HEK293 (cell line): ENCODE data around the gene TAF12.
"Not testable (repeated sequence)": the region's sequence is repeated elsewhere in the genome, so short reads cannot be mapped to it uniquely, and the experiment has no call there.

Experiments used
- CTCF ChIA-PET: fragments of 350-600 bp; formaldehyde crosslinking; extraction: SDS; loops from one replicate; lab custom pipeline; 2021; ENCODE audit warnings: antibody characterized with exemption; lab: Yijun Ruan, JAX
- POLR2A ChIA-PET: fragments of 300-600 bp; formaldehyde crosslinking; extraction: SDS; loops from one replicate; lab custom pipeline; 2020; ENCODE audit warnings: antibody characterized with exemption, inconsistent platforms; lab: Yijun Ruan, JAX
- H3K27ac ChIP-seq: fragments of 200-500 bp; sonication (Bioruptor generic); 2 replicates; pipeline ENCODE4 v1.5.1; 2014; ENCODE audit warnings: low read depth, low read length, control low read depth, inconsistent platforms; ENCODE audit errors: extremely low read depth
- H3K36me3 ChIP-seq, 2 experiments: fragments of 200-500 bp in 1 of 2; sonication (Bioruptor generic) in 1 of 2; 1 replicate in 1 of 2; 2 replicates in 1 of 2; pipeline ENCODE4 v1.5.1; 2014 to 2017; ENCODE audit warnings: inconsistent platforms in 2 of 2, low read length in 2 of 2; ENCODE audit not compliant: control insufficient read depth in 2 of 2, insufficient read depth in 1 of 2
- H3K4me1 ChIP-seq: fragments of 200-500 bp; sonication (Bioruptor generic); 2 replicates; pipeline ENCODE4 v1.5.1; 2014; ENCODE audit warnings: mild to moderate bottlenecking, low read length, inconsistent platforms; ENCODE audit not compliant: control insufficient read depth, insufficient read depth
- H3K4me3 ChIP-seq: 2 replicates; pipeline ENCODE4 v1.5.1; 2011; ENCODE audit warnings: low read depth, mild to moderate bottlenecking, control low read depth, low read length, moderate library complexity
- H3K9me3 ChIP-seq: fragments of 200-500 bp; sonication (Bioruptor generic); 2 replicates; pipeline ENCODE4 v1.5.1; 2014; ENCODE audit warnings: low read depth, low read length, inconsistent platforms; ENCODE audit not compliant: control insufficient read depth, insufficient read depth
- FEZF1 ChIP-seq: fragments of 450-650 bp; formaldehyde crosslinking; IDR thresholded peaks from 2 replicates; pipeline ENCODE4 v1.5.1; 2016; ENCODE audit warnings: missing biosample characterization, missing genetic modification characterization
- GFI1B ChIP-seq: fragments of 450-650 bp; formaldehyde crosslinking; IDR thresholded peaks from 2 replicates; pipeline ENCODE4 v1.5.1; 2016; ENCODE audit warnings: missing biosample characterization, missing genetic modification characterization
- HOXD13 ChIP-seq: sonication (generic); formaldehyde crosslinking; IDR thresholded peaks from 2 replicates; pipeline ENCODE4 v1.8.0; 2022; ENCODE audit warnings: missing genetic modification reagents, borderline replicate concordance
- IKZF3 ChIP-seq: fragments of 450-650 bp; IDR thresholded peaks from 2 replicates; pipeline ENCODE4 v1.5.0; 2018; ENCODE audit warnings: missing biosample characterization, mild to moderate bottlenecking, missing genetic modification characterization, moderate library complexity
- MZF1 ChIP-seq: fragments of 450-650 bp; formaldehyde crosslinking; IDR thresholded peaks from 2 replicates; pipeline ENCODE4 v1.5.1; 2017; ENCODE audit warnings: missing biosample characterization, missing genetic modification characterization, borderline replicate concordance
- RBAK ChIP-seq: fragments of 450-650 bp; formaldehyde crosslinking; IDR thresholded peaks from 2 replicates; pipeline ENCODE4 v1.5.1; 2016; ENCODE audit warnings: missing biosample characterization, missing genetic modification characterization
- SP7 ChIP-seq: fragments of 450-650 bp; formaldehyde crosslinking; IDR thresholded peaks from 2 replicates; pipeline ENCODE4 v1.5.1; 2016; ENCODE audit warnings: missing biosample characterization, missing genetic modification characterization
- WT1 ChIP-seq: fragments of 450-650 bp; formaldehyde crosslinking; IDR thresholded peaks from 2 replicates; pipeline ENCODE4 v1.5.1; 2016; ENCODE audit warnings: missing biosample characterization, missing genetic modification characterization
- ZBTB6 ChIP-seq: fragments of 450-650 bp; formaldehyde crosslinking; IDR thresholded peaks from 2 replicates; pipeline ENCODE4 v1.5.1; 2017; ENCODE audit warnings: missing biosample characterization, missing genetic modification characterization
- ZBTB8A ChIP-seq: fragments of 450-650 bp; formaldehyde crosslinking; IDR thresholded peaks from 2 replicates; pipeline ENCODE4 v1.5.1; 2016; ENCODE audit warnings: missing biosample characterization, missing genetic modification characterization
- ZIC2 ChIP-seq: fragments of 450-650 bp; formaldehyde crosslinking; IDR thresholded peaks from 2 replicates; pipeline ENCODE4 v1.5.1; 2016; ENCODE audit warnings: missing biosample characterization, missing genetic modification characterization
- ZNF10 ChIP-seq: fragments of 450-650 bp; formaldehyde crosslinking; IDR thresholded peaks from 2 replicates; pipeline ENCODE4 v1.5.1; 2017; ENCODE audit warnings: missing biosample characterization, missing genetic modification characterization
- ZNF2 ChIP-seq: fragments of 450-650 bp; formaldehyde crosslinking; IDR thresholded peaks from 2 replicates; pipeline ENCODE4 v1.5.1; 2016; ENCODE audit warnings: missing biosample characterization, missing genetic modification characterization
- ZNF239 ChIP-seq: fragments of 450-650 bp; formaldehyde crosslinking; IDR thresholded peaks from 2 replicates; pipeline ENCODE4 v1.5.1; 2016; ENCODE audit warnings: missing biosample characterization, missing genetic modification characterization
- ZNF362 ChIP-seq: fragments of 450-650 bp; formaldehyde crosslinking; IDR thresholded peaks from 2 replicates; pipeline ENCODE4 v1.5.1; 2016; ENCODE audit warnings: missing biosample characterization, missing genetic modification characterization
- ZNF600 ChIP-seq: fragments of 450-650 bp; formaldehyde crosslinking; IDR thresholded peaks from 2 replicates; pipeline ENCODE4 v1.5.1; 2016; ENCODE audit warnings: missing biosample characterization, missing genetic modification characterization
- ZNF629 ChIP-seq: fragments of 450-650 bp; formaldehyde crosslinking; IDR thresholded peaks from 2 replicates; pipeline ENCODE4 v1.5.1; 2017; ENCODE audit warnings: missing biosample characterization, missing genetic modification characterization
- ZNF677 ChIP-seq: fragments of 450-650 bp; IDR thresholded peaks from 2 replicates; pipeline ENCODE4 v1.5.0; 2018; ENCODE audit warnings: missing biosample characterization, mild to moderate bottlenecking, missing genetic modification characterization, moderate library complexity

The TAF12 gene

GRCh38 chr1:28595412-28596191 lies 47.3 kb downstream of the TAF12 start:
- peaks cover 0 to 2% of the 10 kb centered on the region in 2 experiments; a peak in 1 of 3 replicates for H3K36me3 ChIP-seq
- CTCF ChIA-PET = no interaction called here
- TF ChIP-seq ZNF600 = peak; percentile 74
- no peak for TF ChIP-seq RBAK (tag by site-specific recombination)
- TF ChIP-seq GFI1B (tag by site-specific recombination) = no peak
- peak; percentile 82 for TF ChIP-seq FEZF1 (tag by site-specific recombination)
- TF ChIP-seq IKZF3 (tag by site-specific recombination) = peak; percentile 75
- TF ChIP-seq ZIC2 (tag by site-specific recombination) = peak; percentile 46; the same call in 1 of the 2 replicates
- peak; percentile 69; the same call in 1 of the 2 replicates for TF ChIP-seq ZNF10 (tag by site-specific recombination)
- TF ChIP-seq SP7 (tag by site-specific recombination) = no peak
- TF ChIP-seq ZNF2 (tag by site-specific recombination) = 0 out of 2 replicates have a peak, but pooled peaks have one; percentile 20
- TF ChIP-seq ZBTB8A (tag by site-specific recombination) = 0 out of 2 replicates have a peak, but pooled peaks have one; percentile 33
- peak; percentile 51; the same call in 1 of the 2 replicates for TF ChIP-seq ZBTB6 (tag by site-specific recombination)
- TF ChIP-seq HOXD13 (CRISPR knock-in tag) = no peak
- H3K4me1 ChIP-seq = no peaks in the 10 kb centered on the region
- no peak overlapping the region for H3K4me3 ChIP-seq
- POLR2A ChIA-PET = interaction anchor here (1.9 kb wide), 1 partner anchor 14 kb away, joined by 15 read pairs; no protein-coding TSS in a partner anchor
- H3K9me3 ChIP-seq = no peaks in the 10 kb centered on the region
- no peak overlapping the region for H3K27ac ChIP-seq

GRCh38 chr1:28594686-28595411 lies 48.0 kb downstream of the TAF12 start:
- POLR2A ChIA-PET = interaction anchor here (0.7 kb wide), 1 partner anchor 14 kb away, joined by 4 read pairs; no protein-coding TSS in a partner anchor
- H3K4me3 ChIP-seq, CTCF ChIA-PET, H3K36me3 ChIP-seq, H3K4me1 ChIP-seq, H3K27ac ChIP-seq, H3K9me3 ChIP-seq: not testable (repeated sequence)
- TF ChIP-seq ZNF629 (tag by site-specific recombination) (peak; percentile 48; the same call in 1 of the 2 replicates), MZF1 (peak; percentile 63; the same call in 1 of the 2 replicates), SP7 (tag by site-specific recombination) (peak; percentile 30; the same call in 1 of the 2 replicates)

- H3K36me3 ChIP-seq, H3K27ac ChIP-seq, H3K4me3 ChIP-seq, H3K9me3 ChIP-seq, POLR2A ChIA-PET, H3K4me1 ChIP-seq: not testable (repeated sequence)
- CTCF ChIA-PET = interaction anchor here (0.6 to 0.9 kb wide), 2 partner anchors 9 to 10 kb away, joined by 3 read pairs; no protein-coding TSS in a partner anchor
Observed at GRCh38 chr1:28593988-28594356, 48.9 kb downstream of the TAF12 start.

GRCh38 chr1:28592321-28593071 lies 50.4 kb downstream of the TAF12 start:
- no peak for TF ChIP-seq ZNF677 (tag by site-specific recombination)
- no peak for TF ChIP-seq ZNF239 (tag by site-specific recombination)
- no peak for TF ChIP-seq ZNF362 (tag by site-specific recombination)
- TF ChIP-seq WT1 = no peak
- TF ChIP-seq SP7 (tag by site-specific recombination) = no peak
- TF ChIP-seq, all 188 proteins: peak for 0
- Histone ChIP-seq H3K4me3 (no peak overlapping the region), H3K36me3 (no peaks in the 10 kb centered on the region), H3K9me3 (no peaks in the 10 kb centered on the region), H3K27ac (no peak overlapping the region), H3K4me1 (no peaks in the 10 kb centered on the region)
- POLR2A ChIA-PET = interaction anchor here (1.1 kb wide), 1 partner anchor 11 kb away, joined by 9 read pairs; no protein-coding TSS in a partner anchor
- CTCF ChIA-PET = no interaction called here
